ENCODE results near the gene HOXB2. TPM values are rescaled to one million over a fixed set of nuclear protein-coding genes. Genes with fewer than 3 reads are reported as not detected.

Gene HOXB2
- total and polyA plus RNA-seq, 9 of the 15 experiments (the other 6 are each of a cell fraction or from before 2014, with no cell fraction given): 2.1 to 97.7 (median 21.2) TPM

- TF ChIP-seq TFE3 (CRISPR knock-in tag; IDR thresholded peaks at IDR 0.05): no peak
- no peak for TF ChIP-seq MBD1 (CRISPR knock-in tag; IDR thresholded peaks at IDR 0.05)
- TF ChIP-seq ZFX (CRISPR knock-in tag; IDR thresholded peaks at IDR 0.05): peak; percentile 64
- TF ChIP-seq CBX1 (IDR thresholded peaks at IDR 0.05; ENCODE audit: low read depth): no peak
- TF ChIP-seq ZC3H4 (CRISPR knock-in tag; IDR thresholded peaks at IDR 0.05; ENCODE audit: borderline replicate concordance): no peak
- TF ChIP-seq LARP7 (IDR thresholded peaks at IDR 0.05): no peak
- TF ChIP-seq ZNF518B (CRISPR knock-in tag; IDR thresholded peaks at IDR 0.05): no peak
- no peak for TF ChIP-seq ZNF512 (tag; IDR thresholded peaks at IDR 0.05)
- TF ChIP-seq PTTG1 (tag; IDR thresholded peaks at IDR 0.05; ENCODE audit: low read depth): no peak
- no peak for TF ChIP-seq ZBTB2 (IDR thresholded peaks at IDR 0.05)
- peak; percentile 74; the same call in 1 of the 2 replicates for TF ChIP-seq BRD4 (IDR thresholded peaks at IDR 0.05)
- 0 out of 4 replicates have a peak, but pooled peaks of 1 of the 2 experiments have one; percentile 30 for TF ChIP-seq RCOR1 (IDR thresholded peaks at IDR 0.05; ENCODE audit: borderline replicate concordance in 1 of 2, low read depth in 2 of 2, low read length in 2 of 2)
- TF ChIP-seq ZNF655 (CRISPR knock-in tag; IDR thresholded peaks at IDR 0.05): no peak
- no peak for TF ChIP-seq KDM2B (CRISPR knock-in tag; IDR thresholded peaks at IDR 0.05)
- no peak for TF ChIP-seq E2F4 (CRISPR knock-in tag; IDR thresholded peaks at IDR 0.05; ENCODE audit: low read depth)
Measured at GRCh38 chr17:48541577-48542113, 3.3 kb downstream of the HOXB2 start (continued).
